DOHH2 (cell line): Measurements from ENCODE around the gene PSTPIP1.

Experiments
- H3F3A ChIP-seq: fragments of 200-600 bp; sonication (generic), shearing (Covaris generic); 2 replicates; pipeline ENCODE4 v1.6.0; 2016; ENCODE audit warnings: antibody characterized with exemption, mild to moderate bottlenecking; ENCODE audit not compliant: control insufficient read depth, insufficient read depth
- H3K27ac ChIP-seq: fragments of 200-600 bp; sonication (generic); 2 replicates; pipeline ENCODE4 v1.5.1; 2014; ENCODE audit warnings: low read depth, mild to moderate bottlenecking, low read length, moderate library complexity
- H3K27me3 ChIP-seq: fragments of 200-600 bp; sonication (generic); 2 replicates; pipeline ENCODE4 v1.6.1; 2014; ENCODE audit warnings: mild to moderate bottlenecking, low read length, mixed read lengths; ENCODE audit not compliant: control insufficient read depth
- H3K36me3 ChIP-seq: fragments of 200-600 bp; sonication (generic); 2 replicates; pipeline ENCODE4 v1.6.1; 2014; ENCODE audit warnings: mild to moderate bottlenecking, low read length, moderate library complexity, mixed read lengths; ENCODE audit not compliant: control insufficient read depth
- H3K4me1 ChIP-seq: fragments of 200-600 bp; sonication (generic); 2 replicates; pipeline ENCODE4 v1.6.1; 2014; ENCODE audit warnings: mild to moderate bottlenecking, low read length, mixed read lengths; ENCODE audit not compliant: control insufficient read depth
- H3K4me2 ChIP-seq: fragments of 200-600 bp; sonication (generic); 2 replicates; pipeline ENCODE4 v1.6.0; 2014; ENCODE audit warnings: mild to moderate bottlenecking, low read length, moderate library complexity
- H3K4me3 ChIP-seq: fragments of 200-600 bp; sonication (generic); 2 replicates; pipeline ENCODE4 v1.5.1; 2014; ENCODE audit warnings: mild to moderate bottlenecking, low read length, mixed read lengths
- H3K79me2 ChIP-seq: fragments of 200-600 bp; sonication (generic); 2 replicates; pipeline ENCODE4 v1.6.1; 2014; ENCODE audit warnings: mild to moderate bottlenecking, low read length, mixed read lengths; ENCODE audit not compliant: control insufficient read depth
- H3K9me2 ChIP-seq: fragments of 200-600 bp; sonication (generic); replicated peaks from 2 replicates; pipeline ENCODE4 v1.6.1; 2014; ENCODE audit warnings: mild to moderate bottlenecking, low read length, mixed read lengths; ENCODE audit not compliant: control insufficient read depth
- H3K9me3 ChIP-seq: fragments of 200-600 bp; sonication (generic); 2 replicates; pipeline ENCODE4 v1.6.1; 2014; ENCODE audit warnings: antibody characterized with exemption, low read length, mixed read lengths; ENCODE audit not compliant: control insufficient read depth, insufficient read depth
- H4K20me1 ChIP-seq: fragments of 200-600 bp; sonication (generic); 2 replicates; pipeline ENCODE4 v1.6.0; 2014; ENCODE audit warnings: low read depth, mild to moderate bottlenecking, antibody characterized with exemption, low read length, moderate library complexity; ENCODE audit not compliant: control insufficient read depth, insufficient read depth
- EZH2phosphoT487 ChIP-seq: fragments of 200-600 bp; sonication (generic); IDR thresholded peaks from 2 replicates; pipeline ENCODE4 v1.6.1; 2017; ENCODE audit warnings: borderline replicate concordance, mild to moderate bottlenecking, antibody characterized with exemption, low read length, moderate library complexity, mixed read lengths
- TF ChIP-seq, protein P1 (sequence below): fragments of 200-600 bp; sonication (generic); IDR thresholded peaks from one replicate; pipeline ENCODE4 v1.5.1; 2014; ENCODE audit warnings: antibody characterized with exemption, mild to moderate bottlenecking, low read depth, low read length; ENCODE audit not compliant: poor library complexity, severe bottlenecking

The PSTPIP1 gene

DNA sequence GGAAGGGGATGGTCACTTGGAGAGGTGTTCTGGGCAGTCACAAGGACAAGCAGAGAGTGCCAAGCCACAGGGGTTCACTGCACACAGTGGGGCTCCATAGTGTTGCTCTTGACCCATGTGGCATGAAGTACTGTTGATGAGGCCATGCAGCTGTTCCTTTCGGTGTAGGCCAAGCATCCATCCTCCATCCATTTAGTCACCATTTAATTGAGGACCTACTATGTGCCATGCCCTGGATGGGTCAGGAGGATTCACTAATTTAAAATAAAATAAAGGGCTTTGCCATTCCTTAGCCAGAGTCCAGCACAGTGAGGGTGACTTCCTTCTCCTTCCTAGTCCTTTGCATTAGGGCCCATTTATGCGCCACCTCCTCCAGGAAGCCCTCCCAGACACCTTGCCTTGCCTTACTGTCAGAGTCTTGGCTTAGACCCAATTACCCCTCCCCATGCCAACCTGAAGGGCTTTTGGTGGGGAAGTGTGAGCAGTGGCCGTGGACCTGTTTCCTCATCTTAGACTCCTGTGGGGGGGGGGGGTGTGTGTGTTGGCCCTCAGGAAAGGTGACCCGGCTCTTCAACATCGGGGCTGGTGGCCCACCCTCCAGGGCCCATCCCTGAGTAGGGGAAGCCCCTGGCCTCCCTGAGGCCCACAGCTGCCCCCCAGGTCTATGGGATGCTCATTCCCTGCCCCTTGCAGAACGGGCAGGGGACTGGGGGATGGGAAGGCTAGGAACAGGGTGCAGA lies 25.6 kb downstream of the PSTPIP1 start:
- Histone ChIP-seq H3K9me3 (no peaks in the 10 kb centered on the region), H3K79me2 (no peaks in the 10 kb centered on the region), H3F3A (no peaks in the 10 kb centered on the region), H3K4me2 (no peak overlapping the region), H4K20me1 (no peaks in the 10 kb centered on the region), H3K27ac (no peak overlapping the region), H3K9me2 (no peaks in the 10 kb centered on the region), H3K36me3 (no peaks in the 10 kb centered on the region), H3K4me1 (peaks cover 5% of the 10 kb centered on the region; the same call in 1 of the 2 replicates), H3K4me3 (no peak overlapping the region), H3K27me3 (no peaks in the 10 kb centered on the region)
- no peak for TF ChIP-seq EZH2phosphoT487
- TF ChIP-seq, protein P1, sequence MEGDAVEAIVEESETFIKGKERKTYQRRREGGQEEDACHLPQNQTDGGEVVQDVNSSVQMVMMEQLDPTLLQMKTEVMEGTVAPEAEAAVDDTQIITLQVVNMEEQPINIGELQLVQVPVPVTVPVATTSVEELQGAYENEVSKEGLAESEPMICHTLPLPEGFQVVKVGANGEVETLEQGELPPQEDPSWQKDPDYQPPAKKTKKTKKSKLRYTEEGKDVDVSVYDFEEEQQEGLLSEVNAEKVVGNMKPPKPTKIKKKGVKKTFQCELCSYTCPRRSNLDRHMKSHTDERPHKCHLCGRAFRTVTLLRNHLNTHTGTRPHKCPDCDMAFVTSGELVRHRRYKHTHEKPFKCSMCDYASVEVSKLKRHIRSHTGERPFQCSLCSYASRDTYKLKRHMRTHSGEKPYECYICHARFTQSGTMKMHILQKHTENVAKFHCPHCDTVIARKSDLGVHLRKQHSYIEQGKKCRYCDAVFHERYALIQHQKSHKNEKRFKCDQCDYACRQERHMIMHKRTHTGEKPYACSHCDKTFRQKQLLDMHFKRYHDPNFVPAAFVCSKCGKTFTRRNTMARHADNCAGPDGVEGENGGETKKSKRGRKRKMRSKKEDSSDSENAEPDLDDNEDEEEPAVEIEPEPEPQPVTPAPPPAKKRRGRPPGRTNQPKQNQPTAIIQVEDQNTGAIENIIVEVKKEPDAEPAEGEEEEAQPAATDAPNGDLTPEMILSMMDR = no peak

DNA sequence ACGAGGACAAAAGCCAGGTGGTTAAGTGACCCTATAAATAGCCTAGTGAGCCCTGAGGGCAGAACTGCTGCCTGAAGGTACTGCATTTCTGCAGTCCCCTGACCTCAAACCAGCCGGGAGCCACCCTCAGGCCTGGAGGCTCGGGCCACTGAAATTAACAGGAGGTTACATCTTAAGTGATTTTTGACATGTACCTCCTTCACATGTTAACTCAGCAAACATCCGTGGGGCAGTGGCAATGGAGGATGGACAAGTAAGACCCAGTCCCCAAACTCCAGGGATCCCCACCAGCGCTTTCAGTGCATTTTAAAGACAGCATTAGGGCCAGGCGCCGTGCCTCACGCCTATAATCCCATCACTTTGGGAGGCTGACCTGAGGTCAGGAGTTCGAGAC lies 26.2 kb downstream of the PSTPIP1 start:
- no peak overlapping the region for H3K27ac ChIP-seq
- no peak overlapping the region for H3K4me3 ChIP-seq
- H3K4me2 ChIP-seq = no peak overlapping the region
- no peaks in the 10 kb centered on the region for H3K79me2 ChIP-seq
- H3K36me3 ChIP-seq = no peaks in the 10 kb centered on the region
- no peaks in the 10 kb centered on the region for H3K27me3 ChIP-seq
- TF ChIP-seq, protein P1 = no peak
- H3F3A ChIP-seq = no peaks in the 10 kb centered on the region
- H4K20me1 ChIP-seq = no peaks in the 10 kb centered on the region
- no peaks in the 10 kb centered on the region for H3K4me1 ChIP-seq
- no peaks in the 10 kb centered on the region for H3K9me3 ChIP-seq
- no peaks in the 10 kb centered on the region for H3K9me2 ChIP-seq

DNA sequence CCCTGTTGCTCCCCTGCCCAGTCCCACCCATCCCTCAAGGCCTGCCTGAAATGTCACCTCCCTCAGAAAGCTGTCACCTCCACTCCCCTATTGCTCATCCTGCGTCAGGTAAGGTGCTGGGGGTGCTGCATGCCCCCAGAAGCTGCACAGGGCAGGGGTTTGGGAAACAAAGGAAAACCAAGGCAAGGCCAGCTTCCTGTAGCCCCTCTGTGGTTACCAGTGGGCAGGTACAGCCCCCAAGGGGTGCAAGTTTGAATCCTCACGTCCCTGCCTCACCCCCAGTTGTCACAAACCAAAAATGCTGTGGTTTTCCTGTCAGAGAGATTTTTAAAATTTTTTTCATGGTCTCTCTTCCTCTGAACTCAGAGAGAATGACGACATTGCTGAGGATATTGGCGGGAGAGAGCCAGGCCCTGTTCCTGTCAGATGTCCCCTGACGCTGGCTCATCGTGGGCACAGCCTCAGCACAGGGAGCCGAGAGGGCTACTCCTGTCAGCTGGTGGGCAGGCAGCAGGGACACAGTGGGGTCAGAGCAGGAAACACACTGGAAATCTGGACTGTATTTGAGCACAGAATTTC lies 27.0 kb downstream of the PSTPIP1 start:
- Histone ChIP-seq H3K4me2 (no peak overlapping the region), H3K4me3 (no peak overlapping the region), H3K9me2 (no peaks in the 10 kb centered on the region), H3K79me2 (no peaks in the 10 kb centered on the region), H3K9me3 (no peaks in the 10 kb centered on the region), H3K36me3 (no peaks in the 10 kb centered on the region), H3F3A (no peaks in the 10 kb centered on the region), H3K27ac (no peak overlapping the region), H3K4me1 (no peaks in the 10 kb centered on the region), H4K20me1 (no peaks in the 10 kb centered on the region), H3K27me3 (no peaks in the 10 kb centered on the region)
- TF ChIP-seq EZH2phosphoT487 = no peak
- TF ChIP-seq, protein P1 = no peak
